Activated gamma-delta T cell (primary cell): ENCODE results near the gene E2F2.

Experiments used
- DNase-seq: peaks from one replicate; lab custom pipeline; 2025; lab: John Stamatoyannopoulos, UW

Gene E2F2

DNA sequence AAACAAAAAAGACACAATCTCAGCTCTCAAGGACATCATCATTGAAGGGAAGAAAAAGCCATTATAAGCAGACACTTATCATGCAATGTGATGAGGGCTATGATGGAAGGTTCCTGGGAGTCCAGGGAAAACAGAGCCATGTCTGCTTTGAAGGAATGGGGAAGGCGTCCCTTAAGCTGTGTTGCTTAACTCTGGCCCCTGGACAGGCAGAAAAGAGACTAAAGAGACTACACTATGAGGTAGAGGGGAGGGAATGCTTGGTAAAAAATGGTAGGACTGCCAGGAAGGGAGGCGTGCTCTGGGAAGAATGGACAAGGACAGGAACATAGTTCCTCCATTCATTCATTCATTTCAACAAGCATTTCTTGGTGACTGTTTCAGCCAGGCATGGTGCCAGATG is 68.3 kb downstream of the E2F2 start:
- DNase-seq = no peak

DNA sequence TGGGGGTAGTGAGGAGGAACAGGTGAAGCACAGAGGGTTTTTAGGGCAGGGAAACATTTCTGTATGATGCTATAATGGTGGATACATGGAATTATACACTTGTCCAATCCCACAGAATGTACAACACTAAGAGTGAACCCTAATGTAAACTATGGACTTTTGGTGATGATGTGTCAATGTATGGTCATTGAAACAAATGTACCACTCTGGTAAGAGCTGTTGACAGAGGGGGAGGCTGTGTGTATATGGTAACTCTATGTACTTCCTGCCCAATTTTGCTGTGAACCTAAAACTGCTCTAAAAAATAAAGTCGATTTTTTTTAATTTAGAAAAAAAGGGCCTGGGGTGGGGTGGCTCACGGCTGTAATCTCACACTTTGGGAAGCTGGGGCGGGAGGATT is 70.0 kb downstream of the E2F2 start:
- no peak for DNase-seq

DNA sequence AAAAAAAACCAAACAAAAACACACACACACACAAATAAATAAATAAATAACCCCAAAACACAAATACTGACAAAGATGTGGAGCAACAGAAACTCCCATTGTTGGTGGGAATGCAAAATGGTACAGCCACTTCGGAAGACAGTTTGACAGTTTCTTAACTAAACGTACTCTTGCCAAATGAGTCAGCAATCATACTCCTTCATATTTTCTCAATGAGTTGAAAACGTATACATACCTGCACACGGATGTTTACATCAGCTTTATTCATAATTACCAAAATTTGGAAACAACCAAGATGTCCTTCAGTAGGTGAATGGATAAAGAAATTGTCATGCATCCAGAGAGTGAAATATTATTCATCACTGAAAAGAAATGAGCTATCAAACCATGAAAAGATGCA is 70.5 kb downstream of the E2F2 start:
- no peak for DNase-seq

DNA sequence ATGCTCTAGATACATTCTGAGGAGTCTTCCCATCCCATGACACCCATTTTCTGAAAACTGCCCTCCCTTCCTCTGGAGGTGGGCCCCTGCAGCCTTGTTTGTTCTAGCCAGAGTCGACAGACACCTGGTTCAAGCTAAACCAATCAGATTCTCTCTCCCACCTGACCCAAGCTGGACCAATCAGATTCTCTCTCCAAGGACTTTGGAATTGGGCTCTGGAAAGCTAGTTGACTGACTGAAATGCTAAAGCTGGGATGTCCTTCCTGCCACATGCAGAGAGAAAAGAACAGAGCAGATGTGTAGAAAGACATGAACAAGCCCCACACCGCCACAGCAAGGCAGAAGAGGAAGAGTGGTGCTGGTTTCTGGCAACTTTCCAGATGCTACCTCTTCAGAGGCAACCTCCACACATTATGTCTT is 71.7 kb downstream of the E2F2 start:
- no peak for DNase-seq
